Activated T-cell treated with anti-CD3 and anti-CD28 coated beads, Interleukin-2, amount 50 U/mL, for 72 hours (primary cell): ENCODE data around the gene SMAD5. TPM values are rescaled to one million over a fixed set of nuclear protein-coding genes. Genes with fewer than 3 reads are reported as not detected.

Experiments used
- ATAC-seq, 2 donors: fragments of 150-1000 bp; cut with Tn5 transposase; replicated peaks in 1 of 2; 2 replicates each; pipeline ENCODE4 v1.10.0; 2021; ENCODE audit warnings: moderate library complexity in 2 of 2, mild to moderate bottlenecking in 1 of 2
- DNase-seq, 2 donors: peaks; one replicate each; pipeline ENCODE4 v3.0.0; 2021 to 2022; ENCODE audit warnings: mixed read lengths in 1 of 2
- H3K27ac Mint-ChIP-seq: one replicate; pipeline ENCODE4 v1.8.0; 2022; ENCODE audit warnings: mild to moderate bottlenecking, moderate library complexity, mixed read lengths
- H3K27me3 Mint-ChIP-seq: one replicate; pipeline ENCODE4 v1.8.0; 2022; ENCODE audit warnings: low read depth, mixed read lengths
- H3K36me3 Mint-ChIP-seq, 2 donors: one replicate each; pipeline ENCODE4 v1.8.0; 2022; ENCODE audit warnings: mixed read lengths in 2 of 2, mild to moderate bottlenecking in 1 of 2; ENCODE audit not compliant: insufficient read depth in 2 of 2
- H3K4me1 Mint-ChIP-seq: one replicate; pipeline ENCODE4 v1.8.0; 2022; ENCODE audit warnings: low read depth, mixed read lengths
- H3K4me3 Mint-ChIP-seq, 2 donors: one replicate each; pipeline ENCODE4 v1.8.0; 2022; ENCODE audit warnings: mild to moderate bottlenecking in 2 of 2, mixed read lengths in 2 of 2, moderate library complexity in 2 of 2
- H3K9me3 Mint-ChIP-seq, 2 donors: one replicate each; pipeline ENCODE4 v1.8.0; 2022; ENCODE audit warnings: mixed read lengths in 2 of 2
- total RNA-seq, 2 donors: library from RNA; stranded (reverse); gene quantifications; one replicate each; pipeline ENCODE4 v1.2.3, GENCODE V29; 2022

The SMAD5 gene
- total RNA-seq, 2 donors from 2014 or later = 7.1 to 13.9 TPM

GRCh38 chr5:136197462-136198142 is 65.0 kb downstream of the SMAD5 start:
- Mint-ChIP-seq H3K36me3 (no peaks in the 10 kb centered on the region), H3K9me3 (no peaks in the 10 kb centered on the region), H3K27ac (no peak overlapping the region), H3K27me3 (peaks cover 50% of the 10 kb centered on the region), H3K4me3 (no peak overlapping the region), H3K4me1 (no peaks in the 10 kb centered on the region)
- no peak for ATAC-seq
- no peak for DNase-seq

- Mint-ChIP-seq H3K27me3 (peaks cover 48% of the 10 kb centered on the region), H3K9me3 (no peaks in the 10 kb centered on the region), H3K4me1 (no peaks in the 10 kb centered on the region), H3K36me3 (no peaks in the 10 kb centered on the region), H3K4me3 (no peak overlapping the region), H3K27ac (no peak overlapping the region)
- ATAC-seq (no peak), DNase-seq (no peak)
Measured at GRCh38 chr5:136198453-136198852, 65.8 kb downstream of the SMAD5 start.

GRCh38 chr5:136199408-136199807 is 66.8 kb downstream of the SMAD5 start:
- DNase-seq (no peak), ATAC-seq (no peak)
- Mint-ChIP-seq H3K27ac (no peak overlapping the region), H3K27me3 (peaks cover 48% of the 10 kb centered on the region), H3K4me3 (no peak overlapping the region), H3K36me3 (no peaks in the 10 kb centered on the region), H3K4me1 (no peaks in the 10 kb centered on the region), H3K9me3 (no peaks in the 10 kb centered on the region)

GRCh38 chr5:136200130-136200529 is 67.5 kb downstream of the SMAD5 start:
- Mint-ChIP-seq H3K4me1 (no peaks in the 10 kb centered on the region), H3K27me3 (peaks cover 41% of the 10 kb centered on the region), H3K9me3 (no peaks in the 10 kb centered on the region), H3K4me3 (no peak overlapping the region), H3K36me3 (no peaks in the 10 kb centered on the region), H3K27ac (no peak overlapping the region)
- no peak for DNase-seq
- ATAC-seq = no peak

- ATAC-seq = no peak
- H3K27me3 Mint-ChIP-seq = peaks cover 35% of the 10 kb centered on the region
- no peak for DNase-seq
- H3K4me3 Mint-ChIP-seq = no peak overlapping the region
- H3K4me1 Mint-ChIP-seq = no peaks in the 10 kb centered on the region
- H3K27ac Mint-ChIP-seq = no peak overlapping the region
- peaks cover 0 to 1% of the 10 kb centered on the region in 2 donors for H3K9me3 Mint-ChIP-seq
- no peaks in the 10 kb centered on the region for H3K36me3 Mint-ChIP-seq
Measured at GRCh38 chr5:136200761-136201160, 68.1 kb downstream of the SMAD5 start.

GRCh38 chr5:136201870-136202269 is 69.2 kb downstream of the SMAD5 start:
- H3K9me3 Mint-ChIP-seq = peaks cover 0 to 1% of the 10 kb centered on the region in 2 donors
- DNase-seq (no peak), ATAC-seq (no peak)
- H3K36me3 Mint-ChIP-seq = no peaks in the 10 kb centered on the region
- H3K27me3 Mint-ChIP-seq = peaks cover 25% of the 10 kb centered on the region
- no peak overlapping the region for H3K27ac Mint-ChIP-seq
- H3K4me3 Mint-ChIP-seq = no peak overlapping the region
- no peaks in the 10 kb centered on the region for H3K4me1 Mint-ChIP-seq

- no peak overlapping the region for H3K27ac Mint-ChIP-seq
- DNase-seq (no peak), ATAC-seq (no peak)
- peaks cover 21% of the 10 kb centered on the region for H3K27me3 Mint-ChIP-seq
- H3K36me3 Mint-ChIP-seq = no peaks in the 10 kb centered on the region
- no peaks in the 10 kb centered on the region for H3K4me1 Mint-ChIP-seq
- H3K9me3 Mint-ChIP-seq = peaks cover 0 to 1% of the 10 kb centered on the region in 2 donors
- no peak overlapping the region for H3K4me3 Mint-ChIP-seq
Measured at GRCh38 chr5:136202469-136203205, 70.0 kb downstream of the SMAD5 start.

GRCh38 chr5:136203303-136203922 is 70.8 kb downstream of the SMAD5 start:
- Mint-ChIP-seq H3K27me3 (peaks cover 24% of the 10 kb centered on the region), H3K4me3 (no peak overlapping the region), H3K4me1 (no peaks in the 10 kb centered on the region), H3K27ac (no peak overlapping the region), H3K36me3 (no peaks in the 10 kb centered on the region), H3K9me3 (peaks cover 0 to 1% of the 10 kb centered on the region in 2 donors)
- no peak for DNase-seq
- no peak for ATAC-seq

- H3K27ac Mint-ChIP-seq = no peak overlapping the region
- DNase-seq (no peak), ATAC-seq (no peak)
- no peaks in the 10 kb centered on the region for H3K4me1 Mint-ChIP-seq
- no peak overlapping the region for H3K4me3 Mint-ChIP-seq
- H3K27me3 Mint-ChIP-seq = peaks cover 29% of the 10 kb centered on the region
- H3K9me3 Mint-ChIP-seq = peaks cover 0 to 1% of the 10 kb centered on the region in 2 donors
- no peaks in the 10 kb centered on the region for H3K36me3 Mint-ChIP-seq
Measured at GRCh38 chr5:136205061-136205702, 72.5 kb downstream of the SMAD5 start.

GRCh38 chr5:136205941-136206340 is 73.3 kb downstream of the SMAD5 start:
- Mint-ChIP-seq H3K27me3 (peaks cover 33% of the 10 kb centered on the region), H3K9me3 (peaks cover 0 to 1% of the 10 kb centered on the region in 2 donors), H3K36me3 (no peaks in the 10 kb centered on the region), H3K27ac (no peak overlapping the region), H3K4me1 (no peaks in the 10 kb centered on the region), H3K4me3 (no peak overlapping the region)
- ATAC-seq (no peak), DNase-seq (no peak)

- no peak for DNase-seq
- Mint-ChIP-seq H3K4me1 (no peaks in the 10 kb centered on the region), H3K36me3 (no peaks in the 10 kb centered on the region), H3K9me3 (peaks cover 0 to 1% of the 10 kb centered on the region in 2 donors), H3K27ac (no peak overlapping the region), H3K4me3 (no peak overlapping the region), H3K27me3 (peaks cover 34% of the 10 kb centered on the region)
- ATAC-seq = no peak
Measured at GRCh38 chr5:136206361-136206760, 73.7 kb downstream of the SMAD5 start.

GRCh38 chr5:136207631-136208030 is 75.0 kb downstream of the SMAD5 start:
- no peaks in the 10 kb centered on the region for H3K36me3 Mint-ChIP-seq
- no peak for ATAC-seq
- DNase-seq = no peak
- H3K4me3 Mint-ChIP-seq = no peak overlapping the region
- no peaks in the 10 kb centered on the region for H3K4me1 Mint-ChIP-seq
- H3K27me3 Mint-ChIP-seq = peaks cover 36% of the 10 kb centered on the region
- H3K27ac Mint-ChIP-seq = no peak overlapping the region
- H3K9me3 Mint-ChIP-seq = peaks cover 0 to 1% of the 10 kb centered on the region in 2 donors

- peaks cover 0 to 1% of the 10 kb centered on the region in 2 donors for H3K9me3 Mint-ChIP-seq
- no peak overlapping the region for H3K4me3 Mint-ChIP-seq
- no peaks in the 10 kb centered on the region for H3K36me3 Mint-ChIP-seq
- no peak for DNase-seq
- H3K27me3 Mint-ChIP-seq = peaks cover 31% of the 10 kb centered on the region
- H3K4me1 Mint-ChIP-seq = no peaks in the 10 kb centered on the region
- H3K27ac Mint-ChIP-seq = no peak overlapping the region
- ATAC-seq = no peak
Measured at GRCh38 chr5:136208916-136209315, 76.3 kb downstream of the SMAD5 start.
